ENCODE measurements around the gene POC1A. TPM values are rescaled to one million over a fixed set of nuclear protein-coding genes. Genes with fewer than 3 reads are reported as not detected.
"Not testable (repeated sequence)": the region's sequence is repeated elsewhere in the genome, so short reads cannot be mapped to it uniquely, and the experiment has no call there.

POC1A gene
- total RNA-seq, 1 donor from 2014 or later: 30.1 TPM

DNA sequence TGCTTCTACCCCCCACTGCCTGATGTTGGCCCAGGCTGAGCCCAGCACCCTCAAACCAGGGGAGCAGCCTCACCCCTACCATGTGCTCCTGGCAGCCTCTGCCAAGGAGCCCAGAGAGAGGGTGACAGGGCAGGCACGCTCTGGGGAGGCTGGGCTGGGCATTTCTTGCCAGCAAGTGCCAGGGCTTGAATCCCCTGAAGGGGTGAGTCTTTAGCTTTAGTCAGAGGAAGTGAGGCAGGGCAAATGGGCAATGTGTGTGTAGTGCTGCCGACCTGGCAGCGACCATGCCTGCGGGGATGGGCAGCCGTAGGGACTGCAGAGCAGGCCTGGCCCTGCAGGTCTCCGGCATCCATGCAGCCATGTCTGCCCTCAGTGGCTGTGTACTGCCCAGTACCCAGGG lies 116.0 kb downstream of the POC1A start:
- Mint-ChIP-seq H3K27me3 (ENCODE audit: low read depth) (no peaks in the 10 kb centered on the region), H3K9me3 (no peaks in the 10 kb centered on the region), H3K4me1 (peaks cover 20% of the 10 kb centered on the region), H3K36me3 (ENCODE audit: low read depth) (no peaks in the 10 kb centered on the region), H3K4me3 (no peak overlapping the region), H3K27ac (ENCODE audit: unreplicated experiment) (no peak overlapping the region)
- no peak for DNase-seq (ENCODE audit: low read depth, low spot score)
- TF ChIP-seq, protein P1, sequence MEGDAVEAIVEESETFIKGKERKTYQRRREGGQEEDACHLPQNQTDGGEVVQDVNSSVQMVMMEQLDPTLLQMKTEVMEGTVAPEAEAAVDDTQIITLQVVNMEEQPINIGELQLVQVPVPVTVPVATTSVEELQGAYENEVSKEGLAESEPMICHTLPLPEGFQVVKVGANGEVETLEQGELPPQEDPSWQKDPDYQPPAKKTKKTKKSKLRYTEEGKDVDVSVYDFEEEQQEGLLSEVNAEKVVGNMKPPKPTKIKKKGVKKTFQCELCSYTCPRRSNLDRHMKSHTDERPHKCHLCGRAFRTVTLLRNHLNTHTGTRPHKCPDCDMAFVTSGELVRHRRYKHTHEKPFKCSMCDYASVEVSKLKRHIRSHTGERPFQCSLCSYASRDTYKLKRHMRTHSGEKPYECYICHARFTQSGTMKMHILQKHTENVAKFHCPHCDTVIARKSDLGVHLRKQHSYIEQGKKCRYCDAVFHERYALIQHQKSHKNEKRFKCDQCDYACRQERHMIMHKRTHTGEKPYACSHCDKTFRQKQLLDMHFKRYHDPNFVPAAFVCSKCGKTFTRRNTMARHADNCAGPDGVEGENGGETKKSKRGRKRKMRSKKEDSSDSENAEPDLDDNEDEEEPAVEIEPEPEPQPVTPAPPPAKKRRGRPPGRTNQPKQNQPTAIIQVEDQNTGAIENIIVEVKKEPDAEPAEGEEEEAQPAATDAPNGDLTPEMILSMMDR (conservative IDR thresholded peaks at IDR 0.05): no peak

DNA sequence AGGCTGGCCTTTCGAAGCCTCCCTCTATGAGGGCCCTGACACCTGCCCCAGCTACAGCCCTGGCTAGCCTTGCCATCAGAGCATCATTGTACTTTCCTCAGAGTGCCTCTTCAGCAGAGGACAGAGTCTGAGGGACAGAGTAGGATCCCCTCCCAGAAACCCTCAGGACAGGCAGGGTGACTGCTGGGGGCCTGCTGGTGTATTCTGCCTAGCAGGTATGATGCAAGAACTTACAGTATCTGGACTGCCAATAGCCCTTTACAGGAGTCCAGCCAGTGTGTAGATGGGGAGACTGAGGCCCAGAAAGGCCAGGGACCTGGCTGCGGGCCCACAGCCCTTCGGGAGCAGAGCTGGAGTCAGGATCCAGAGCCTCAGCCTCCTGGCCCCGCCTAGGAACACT lies 116.9 kb downstream of the POC1A start:
- H3K9me3 Mint-ChIP-seq: no peaks in the 10 kb centered on the region
- no peak for DNase-seq (ENCODE audit: low read depth, low spot score)
- H3K27me3 Mint-ChIP-seq (ENCODE audit: low read depth): no peaks in the 10 kb centered on the region
- TF ChIP-seq, protein P1 (conservative IDR thresholded peaks at IDR 0.05): no peak
- H3K36me3 Mint-ChIP-seq (ENCODE audit: low read depth): no peaks in the 10 kb centered on the region
- peak overlapping the region; percentile 78 for H3K27ac Mint-ChIP-seq (ENCODE audit: unreplicated experiment)
- H3K4me1 Mint-ChIP-seq: peaks cover 21% of the 10 kb centered on the region
- H3K4me3 Mint-ChIP-seq: no peak overlapping the region

DNA sequence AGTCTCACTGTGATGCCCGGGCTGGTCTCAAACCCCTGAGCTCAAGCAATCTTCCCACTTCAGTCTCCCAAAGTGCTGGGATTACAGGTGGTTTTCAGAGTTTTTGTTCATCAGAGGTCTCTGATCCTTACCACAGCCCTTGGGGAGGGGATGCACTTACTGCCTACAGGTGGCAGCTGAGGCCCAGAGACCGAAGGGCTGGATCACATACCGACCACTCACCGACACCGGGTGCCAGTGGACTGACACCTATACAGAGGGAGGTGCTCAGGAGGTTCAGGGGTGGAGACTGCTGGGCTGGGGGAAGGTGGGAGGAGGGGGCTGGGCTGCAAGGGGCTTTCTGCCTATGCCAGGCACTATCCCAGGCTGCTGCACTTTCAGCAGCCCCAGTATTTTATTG lies 117.4 kb downstream of the POC1A start:
- H3K4me1 Mint-ChIP-seq: peaks cover 25% of the 10 kb centered on the region
- no peak for DNase-seq (ENCODE audit: low read depth, low spot score)
- H3K36me3 Mint-ChIP-seq (ENCODE audit: low read depth): no peaks in the 10 kb centered on the region
- H3K4me3 Mint-ChIP-seq: no peak overlapping the region
- no peaks in the 10 kb centered on the region for H3K27me3 Mint-ChIP-seq (ENCODE audit: low read depth)
- TF ChIP-seq, protein P1 (conservative IDR thresholded peaks at IDR 0.05): no peak
- H3K9me3 Mint-ChIP-seq: no peaks in the 10 kb centered on the region
- H3K27ac Mint-ChIP-seq (ENCODE audit: unreplicated experiment): no peak overlapping the region

DNA sequence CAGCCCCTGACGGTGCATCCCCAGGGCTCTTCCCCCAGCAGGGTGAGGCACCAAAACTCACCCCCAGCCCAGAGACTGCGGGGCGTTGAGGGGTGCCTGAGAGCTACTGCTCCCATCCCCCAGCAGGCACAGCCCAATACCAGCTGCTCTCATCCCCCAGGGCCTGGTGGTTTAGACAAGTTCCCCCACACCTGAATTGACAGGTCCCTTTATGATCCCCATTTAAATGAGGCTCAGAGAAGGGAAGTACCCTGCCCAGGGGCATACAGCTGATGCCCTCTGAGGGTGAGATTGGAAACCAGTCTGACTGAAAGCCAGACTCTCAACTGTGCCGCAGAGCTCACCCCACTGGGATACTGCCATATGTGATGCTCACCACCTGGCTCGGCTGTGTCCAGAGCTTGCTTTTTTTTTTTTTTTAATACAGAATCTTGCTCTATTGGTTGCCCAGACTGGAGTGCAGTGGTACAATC lies 118.0 kb downstream of the POC1A start:
- Mint-ChIP-seq H3K4me3 (no peak overlapping the region), H3K9me3 (no peaks in the 10 kb centered on the region), H3K27me3 (ENCODE audit: low read depth) (no peaks in the 10 kb centered on the region), H3K27ac (ENCODE audit: unreplicated experiment) (no peak overlapping the region), H3K4me1 (peaks cover 23% of the 10 kb centered on the region), H3K36me3 (ENCODE audit: low read depth) (no peaks in the 10 kb centered on the region)
- no peak for DNase-seq (ENCODE audit: low read depth, low spot score)
- TF ChIP-seq, protein P1 (conservative IDR thresholded peaks at IDR 0.05): no peak

DNA sequence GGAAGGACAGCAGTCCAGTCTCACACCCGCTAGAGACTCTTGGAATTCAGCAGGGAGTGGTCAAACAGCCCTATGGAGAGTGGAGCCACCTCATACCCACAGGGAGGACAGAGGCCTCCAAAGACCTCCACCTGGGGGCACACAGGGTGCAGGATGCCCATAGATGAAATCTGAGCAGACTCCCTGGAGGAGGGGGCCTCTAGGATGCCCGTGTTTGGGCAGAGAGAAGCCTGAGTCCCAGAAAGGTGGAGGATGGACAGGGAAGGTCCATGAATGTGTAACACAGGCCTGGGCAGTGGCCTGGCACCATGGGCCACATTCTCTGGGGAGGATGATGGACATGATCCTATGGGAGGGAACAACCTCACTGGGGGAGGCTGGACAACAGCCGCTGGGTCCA lies 119.6 kb downstream of the POC1A start:
- H3K27ac Mint-ChIP-seq (ENCODE audit: unreplicated experiment): no peak overlapping the region
- no peaks in the 10 kb centered on the region for H3K36me3 Mint-ChIP-seq (ENCODE audit: low read depth)
- peaks cover 8% of the 10 kb centered on the region for H3K4me1 Mint-ChIP-seq
- H3K4me3 Mint-ChIP-seq: no peak overlapping the region
- DNase-seq (ENCODE audit: low read depth, low spot score): no peak
- no peaks in the 10 kb centered on the region for H3K27me3 Mint-ChIP-seq (ENCODE audit: low read depth)
- TF ChIP-seq, protein P1 (conservative IDR thresholded peaks at IDR 0.05): no peak
- H3K9me3 Mint-ChIP-seq: no peaks in the 10 kb centered on the region

DNA sequence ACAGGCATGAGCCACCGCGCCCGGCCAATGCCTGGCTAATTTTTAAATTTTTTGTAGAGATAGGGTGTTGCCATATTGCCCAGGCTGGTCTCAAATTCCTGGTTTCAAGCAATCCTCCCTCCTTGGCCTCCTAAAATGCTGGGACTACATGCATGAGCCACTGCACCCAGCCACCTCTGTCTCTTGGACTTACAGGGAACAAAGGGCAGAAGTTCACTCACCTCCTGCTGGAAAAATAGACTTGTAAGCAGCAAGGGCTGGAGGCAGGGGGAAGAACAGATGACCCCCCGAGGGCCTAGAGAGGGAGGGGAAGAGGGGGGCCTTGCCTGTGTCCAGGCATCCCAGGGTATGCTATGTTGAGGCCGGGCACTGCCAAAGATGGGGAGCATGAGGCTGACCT lies 120.0 kb downstream of the POC1A start:
- no peak for DNase-seq (ENCODE audit: low read depth, low spot score)
- Mint-ChIP-seq H3K36me3 (ENCODE audit: low read depth) (no peaks in the 10 kb centered on the region), H3K4me1 (peaks cover 5% of the 10 kb centered on the region), H3K4me3 (no peak overlapping the region), H3K27ac (ENCODE audit: unreplicated experiment) (no peak overlapping the region), H3K9me3 (no peaks in the 10 kb centered on the region), H3K27me3 (ENCODE audit: low read depth) (no peaks in the 10 kb centered on the region)
- TF ChIP-seq, protein P1 (conservative IDR thresholded peaks at IDR 0.05): no peak

DNA sequence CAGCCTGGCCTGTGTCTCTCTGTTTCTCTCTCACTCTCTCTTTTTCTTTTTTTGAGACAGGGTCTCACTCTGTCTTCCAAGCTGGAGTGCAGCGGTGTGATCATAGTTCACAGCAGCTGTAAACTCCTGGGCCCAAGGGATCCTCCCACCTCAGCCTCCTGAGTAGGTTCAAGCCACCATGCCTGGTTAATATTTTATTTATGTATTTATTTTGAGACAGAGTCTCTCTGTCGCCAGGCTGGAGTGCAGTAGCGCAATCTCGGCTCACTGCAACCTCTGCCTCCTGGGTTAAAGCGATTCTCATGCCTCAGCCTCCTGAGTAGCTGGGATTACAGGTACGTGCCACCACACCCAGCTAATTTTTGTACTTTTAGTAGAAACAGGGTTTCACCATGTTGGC lies 120.5 kb downstream of the POC1A start:
- H3K27me3 Mint-ChIP-seq (ENCODE audit: low read depth); H3K9me3 Mint-ChIP-seq; DNase-seq (ENCODE audit: low read depth, low spot score); H3K27ac Mint-ChIP-seq (ENCODE audit: unreplicated experiment); H3K36me3 Mint-ChIP-seq (ENCODE audit: low read depth); H3K4me1 Mint-ChIP-seq; H3K4me3 Mint-ChIP-seq: not testable (repeated sequence)
